HepG2 (cell line): Measurements from ENCODE around the gene MCEE. TPM values are rescaled to one million over a fixed set of nuclear protein-coding genes. Genes with fewer than 3 reads are reported as not detected.

Experiments
- AGO1 ChIP-seq: fragments of 200-400 bp; formaldehyde crosslinking; IDR thresholded peaks from 2 replicates; pipeline ENCODE4 v1.6.1; 2017; ENCODE audit warnings: mild to moderate bottlenecking, low read depth, low read length, moderate library complexity; ENCODE audit not compliant: poor library complexity, severe bottlenecking
- ATAD3A ChIP-seq: sonication (generic); formaldehyde crosslinking; IDR thresholded peaks from 2 replicates; pipeline ENCODE4 v1.4.0; 2020; ENCODE audit warnings: missing genetic modification reagents
- GATAD2A ChIP-seq: IDR thresholded peaks from 2 replicates; pipeline ENCODE4 v1.6.1; 2016
- KLF13 ChIP-seq: sonication (generic); formaldehyde crosslinking; IDR thresholded peaks from 2 replicates; pipeline ENCODE4 v1.4.0; 2020; ENCODE audit warnings: mild to moderate bottlenecking, missing genetic modification reagents
- NFE2 ChIP-seq: sonication (generic); formaldehyde crosslinking; IDR thresholded peaks from 2 replicates; pipeline ENCODE4 v1.4.0; 2020; ENCODE audit warnings: missing genetic modification reagents
- ZKSCAN5 ChIP-seq: sonication (generic); formaldehyde crosslinking; IDR thresholded peaks from 2 replicates; pipeline ENCODE4 v1.5.1; 2020; ENCODE audit warnings: mild to moderate bottlenecking, missing genetic modification reagents
- ZNF263 ChIP-seq: sonication (generic); formaldehyde crosslinking; IDR thresholded peaks from 2 replicates; pipeline ENCODE4 v1.4.0; 2020; ENCODE audit warnings: missing genetic modification reagents
- ZNF331 ChIP-seq: sonication (generic); formaldehyde crosslinking; IDR thresholded peaks from 2 replicates; pipeline ENCODE4 v1.4.0; 2020; ENCODE audit warnings: missing genetic modification reagents
- ZNF510 ChIP-seq: sonication (generic); formaldehyde crosslinking; IDR thresholded peaks from 2 replicates; pipeline ENCODE4 v1.4.0; 2020; ENCODE audit warnings: low read depth, mild to moderate bottlenecking, missing genetic modification reagents
- ZNF547 ChIP-seq: sonication (generic); formaldehyde crosslinking; IDR thresholded peaks from 2 replicates; pipeline ENCODE4 v1.5.1; 2020; ENCODE audit warnings: mild to moderate bottlenecking, missing genetic modification reagents
- ZNF598 ChIP-seq: sonication (generic); formaldehyde crosslinking; IDR thresholded peaks from 2 replicates; pipeline ENCODE4 v1.5.1; 2020; ENCODE audit warnings: mild to moderate bottlenecking, missing genetic modification reagents, borderline replicate concordance
- ZNF746 ChIP-seq: sonication (generic); formaldehyde crosslinking; IDR thresholded peaks from 2 replicates; pipeline ENCODE4 v1.8.0; 2022; ENCODE audit warnings: mild to moderate bottlenecking, missing genetic modification reagents
- polyA plus RNA-seq, 8 experiments: library from polyadenylated mRNA; depleted of rRNA in 3 of 8; stranded (reverse) in 7 of 8; unstranded in 1 of 8; fragments of >200 nt; fragmentation: Illumina TruSeq in 4 of 8; extraction: Trizol in 4 of 8; gene quantifications; 2 replicates each; pipeline versions ENCODE4 v1.2.1 to v1.2.3, GENCODE V29; 2011 to 2016; ENCODE audit warnings: low read depth in 4 of 8, missing spikeins in 1 of 8, mixed read lengths in 1 of 8; ENCODE audit not compliant: insufficient read depth in 1 of 8
- total RNA-seq, 5 experiments: library from RNA; depleted of rRNA; stranded (reverse); fragments of >200 nt; fragmentation: Illumina TruSeq; extraction: Trizol; gene quantifications; 2 replicates each; pipeline ENCODE4 v1.2.3, GENCODE V29; 2016; ENCODE audit warnings: low read depth in 1 of 5
- TF ChIP-seq, protein P1 (sequence below): sonication (generic); formaldehyde crosslinking; IDR thresholded peaks from 2 replicates; pipeline ENCODE4 v1.8.0; 2022; ENCODE audit warnings: mild to moderate bottlenecking, missing genetic modification reagents, borderline replicate concordance
- TF ChIP-seq, protein P2 (sequence below): sonication (generic); formaldehyde crosslinking; IDR thresholded peaks from 2 replicates; pipeline ENCODE4 v1.8.1; 2023; ENCODE audit warnings: mild to moderate bottlenecking, moderate library complexity, missing genetic modification reagents
- TF ChIP-seq, protein P3 (sequence below): sonication (generic); formaldehyde crosslinking; IDR thresholded peaks from 2 replicates; pipeline ENCODE4 v1.4.0; 2020; ENCODE audit warnings: missing genetic modification reagents
- TF ChIP-seq, protein P4 (sequence below): sonication (generic); formaldehyde crosslinking; IDR thresholded peaks from 2 replicates; pipeline ENCODE4 v1.9.0; 2021; ENCODE audit warnings: missing genetic modification reagents, borderline replicate concordance
- TF ChIP-seq, protein P5 (sequence below): IDR thresholded peaks from 2 replicates; pipeline ENCODE4 v1.6.1; 2012; ENCODE audit warnings: inconsistent platforms
- TF ChIP-seq, protein P6 (sequence below), 2 experiments: fragments of 450-650 bp in 1 of 2; sonication (generic) in 1 of 2; formaldehyde crosslinking; IDR thresholded peaks; 2 replicates each; pipeline versions ENCODE4 v1.5.0 to v1.8.0; 2020 to 2022; ENCODE audit warnings: mild to moderate bottlenecking in 1 of 2, missing genetic modification reagents in 1 of 2
- TF ChIP-seq, protein P7 (sequence below): sonication (generic); formaldehyde crosslinking; IDR thresholded peaks from 2 replicates; pipeline ENCODE4 v1.4.0; 2020; ENCODE audit warnings: missing genetic modification reagents

Gene MCEE
- total and polyA plus RNA-seq, 2 of the 13 experiments (the other 11 are each of a cell fraction or from before 2014, with no cell fraction given) = 32.0 to 66.9 TPM

DNA sequence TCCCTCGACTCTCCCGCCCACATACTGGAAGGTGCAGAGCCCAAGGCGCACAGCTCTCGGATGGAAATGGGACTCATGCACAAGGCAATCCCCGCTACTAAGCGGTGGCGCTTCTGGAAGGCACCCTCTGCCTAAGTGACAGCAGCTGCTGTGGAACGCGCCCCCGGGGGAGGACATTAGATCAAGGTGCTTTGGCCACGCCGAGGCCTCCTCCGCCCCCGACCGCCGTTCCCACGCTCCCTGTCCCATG, 202 bp downstream of the MCEE start (continued):
- TF ChIP-seq, protein P1, sequence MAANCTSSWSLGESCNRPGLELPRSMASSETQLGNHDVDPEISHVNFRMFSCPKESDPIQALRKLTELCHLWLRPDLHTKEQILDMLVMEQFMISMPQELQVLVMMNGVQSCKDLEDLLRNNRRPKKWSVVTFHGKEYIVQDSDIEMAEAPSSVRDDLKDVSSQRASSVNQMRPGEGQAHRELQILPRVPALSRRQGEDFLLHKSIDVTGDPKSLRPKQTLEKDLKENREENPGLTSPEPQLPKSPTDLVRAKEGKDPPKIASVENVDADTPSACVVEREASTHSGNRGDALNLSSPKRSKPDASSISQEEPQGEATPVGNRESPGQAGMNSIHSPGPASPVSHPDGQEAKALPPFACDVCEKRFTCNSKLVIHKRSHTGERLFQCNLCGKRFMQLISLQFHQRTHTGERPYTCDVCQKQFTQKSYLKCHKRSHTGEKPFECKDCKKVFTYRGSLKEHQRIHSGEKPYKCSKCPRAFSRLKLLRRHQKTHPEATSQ = no peak
- TF ChIP-seq GATAD2A = no peak; the same call in 1 of the 2 replicates
- no peak for TF ChIP-seq ZNF547 (CRISPR knock-in tag)
- TF ChIP-seq ZNF331 (CRISPR knock-in tag) = no peak; the same call in 1 of the 2 replicates
- no peak; the same call in 1 of the 2 replicates for TF ChIP-seq ZNF263
- no peak for TF ChIP-seq NFE2 (CRISPR knock-in tag)
- TF ChIP-seq, protein P2, sequence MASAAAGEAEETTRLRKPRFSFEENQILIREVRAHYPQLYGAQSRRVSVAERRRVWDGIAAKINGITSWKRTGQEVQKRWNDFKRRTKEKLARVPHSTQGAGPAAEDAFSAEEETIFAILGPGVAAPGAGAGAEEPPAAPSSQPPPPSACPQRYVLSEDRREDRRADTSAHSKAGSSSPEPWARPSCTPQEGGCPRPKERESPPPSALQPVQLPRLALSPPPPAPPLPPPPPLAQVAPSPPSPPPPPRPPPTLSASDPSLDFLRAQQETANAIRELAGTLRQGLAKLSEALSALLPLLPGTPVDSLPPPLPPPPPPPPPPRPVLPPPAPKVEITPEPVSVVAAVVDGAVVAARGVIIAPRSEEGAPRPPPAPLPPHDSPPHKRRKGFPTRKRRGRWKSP (CRISPR knock-in tag) = no peak
- TF ChIP-seq, protein P3, sequence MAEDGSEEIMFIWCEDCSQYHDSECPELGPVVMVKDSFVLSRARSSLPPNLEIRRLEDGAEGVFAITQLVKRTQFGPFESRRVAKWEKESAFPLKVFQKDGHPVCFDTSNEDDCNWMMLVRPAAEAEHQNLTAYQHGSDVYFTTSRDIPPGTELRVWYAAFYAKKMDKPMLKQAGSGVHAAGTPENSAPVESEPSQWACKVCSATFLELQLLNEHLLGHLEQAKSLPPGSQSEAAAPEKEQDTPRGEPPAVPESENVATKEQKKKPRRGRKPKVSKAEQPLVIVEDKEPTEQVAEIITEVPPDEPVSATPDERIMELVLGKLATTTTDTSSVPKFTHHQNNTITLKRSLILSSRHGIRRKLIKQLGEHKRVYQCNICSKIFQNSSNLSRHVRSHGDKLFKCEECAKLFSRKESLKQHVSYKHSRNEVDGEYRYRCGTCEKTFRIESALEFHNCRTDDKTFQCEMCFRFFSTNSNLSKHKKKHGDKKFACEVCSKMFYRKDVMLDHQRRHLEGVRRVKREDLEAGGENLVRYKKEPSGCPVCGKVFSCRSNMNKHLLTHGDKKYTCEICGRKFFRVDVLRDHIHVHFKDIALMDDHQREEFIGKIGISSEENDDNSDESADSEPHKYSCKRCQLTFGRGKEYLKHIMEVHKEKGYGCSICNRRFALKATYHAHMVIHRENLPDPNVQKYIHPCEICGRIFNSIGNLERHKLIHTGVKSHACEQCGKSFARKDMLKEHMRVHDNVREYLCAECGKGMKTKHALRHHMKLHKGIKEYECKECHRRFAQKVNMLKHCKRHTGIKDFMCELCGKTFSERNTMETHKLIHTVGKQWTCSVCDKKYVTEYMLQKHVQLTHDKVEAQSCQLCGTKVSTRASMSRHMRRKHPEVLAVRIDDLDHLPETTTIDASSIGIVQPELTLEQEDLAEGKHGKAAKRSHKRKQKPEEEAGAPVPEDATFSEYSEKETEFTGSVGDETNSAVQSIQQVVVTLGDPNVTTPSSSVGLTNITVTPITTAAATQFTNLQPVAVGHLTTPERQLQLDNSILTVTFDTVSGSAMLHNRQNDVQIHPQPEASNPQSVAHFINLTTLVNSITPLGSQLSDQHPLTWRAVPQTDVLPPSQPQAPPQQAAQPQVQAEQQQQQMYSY (CRISPR knock-in tag) = no peak; the same call in 1 of the 2 replicates
- no peak for TF ChIP-seq KLF13 (CRISPR knock-in tag)
- 0 out of 2 replicates have a peak, but pooled peaks have one; percentile 61 for TF ChIP-seq ZKSCAN5 (CRISPR knock-in tag)
- TF ChIP-seq, protein P4, sequence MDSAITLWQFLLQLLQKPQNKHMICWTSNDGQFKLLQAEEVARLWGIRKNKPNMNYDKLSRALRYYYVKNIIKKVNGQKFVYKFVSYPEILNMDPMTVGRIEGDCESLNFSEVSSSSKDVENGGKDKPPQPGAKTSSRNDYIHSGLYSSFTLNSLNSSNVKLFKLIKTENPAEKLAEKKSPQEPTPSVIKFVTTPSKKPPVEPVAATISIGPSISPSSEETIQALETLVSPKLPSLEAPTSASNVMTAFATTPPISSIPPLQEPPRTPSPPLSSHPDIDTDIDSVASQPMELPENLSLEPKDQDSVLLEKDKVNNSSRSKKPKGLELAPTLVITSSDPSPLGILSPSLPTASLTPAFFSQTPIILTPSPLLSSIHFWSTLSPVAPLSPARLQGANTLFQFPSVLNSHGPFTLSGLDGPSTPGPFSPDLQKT = no peak
- TF ChIP-seq, protein P5, sequence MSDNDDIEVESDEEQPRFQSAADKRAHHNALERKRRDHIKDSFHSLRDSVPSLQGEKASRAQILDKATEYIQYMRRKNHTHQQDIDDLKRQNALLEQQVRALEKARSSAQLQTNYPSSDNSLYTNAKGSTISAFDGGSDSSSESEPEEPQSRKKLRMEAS = peak; percentile 58; the same call in 1 of the 2 replicates
- no peak; the same call in 1 of the 2 replicates for TF ChIP-seq ZNF746 (CRISPR knock-in tag)
- TF ChIP-seq, protein P6, sequence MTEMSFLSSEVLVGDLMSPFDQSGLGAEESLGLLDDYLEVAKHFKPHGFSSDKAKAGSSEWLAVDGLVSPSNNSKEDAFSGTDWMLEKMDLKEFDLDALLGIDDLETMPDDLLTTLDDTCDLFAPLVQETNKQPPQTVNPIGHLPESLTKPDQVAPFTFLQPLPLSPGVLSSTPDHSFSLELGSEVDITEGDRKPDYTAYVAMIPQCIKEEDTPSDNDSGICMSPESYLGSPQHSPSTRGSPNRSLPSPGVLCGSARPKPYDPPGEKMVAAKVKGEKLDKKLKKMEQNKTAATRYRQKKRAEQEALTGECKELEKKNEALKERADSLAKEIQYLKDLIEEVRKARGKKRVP (CRISPR knock-in tag; IDR thresholded peaks at IDR 0.05) = no peak
- TF ChIP-seq ZNF510 (CRISPR knock-in tag) = no peak
- no peak for TF ChIP-seq ZNF598 (CRISPR knock-in tag)
- TF ChIP-seq AGO1 = no peak
- no peak for TF ChIP-seq ATAD3A (CRISPR knock-in tag)
- TF ChIP-seq, protein P7, sequence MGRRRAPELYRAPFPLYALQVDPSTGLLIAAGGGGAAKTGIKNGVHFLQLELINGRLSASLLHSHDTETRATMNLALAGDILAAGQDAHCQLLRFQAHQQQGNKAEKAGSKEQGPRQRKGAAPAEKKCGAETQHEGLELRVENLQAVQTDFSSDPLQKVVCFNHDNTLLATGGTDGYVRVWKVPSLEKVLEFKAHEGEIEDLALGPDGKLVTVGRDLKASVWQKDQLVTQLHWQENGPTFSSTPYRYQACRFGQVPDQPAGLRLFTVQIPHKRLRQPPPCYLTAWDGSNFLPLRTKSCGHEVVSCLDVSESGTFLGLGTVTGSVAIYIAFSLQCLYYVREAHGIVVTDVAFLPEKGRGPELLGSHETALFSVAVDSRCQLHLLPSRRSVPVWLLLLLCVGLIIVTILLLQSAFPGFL (CRISPR knock-in tag) = no peak
